GM08714 (cell line): ENCODE results near the gene SLC44A3.

Experiments
- H3K4me3 ChIP-seq: fragments of 200-500 bp; sonication (Bioruptor generic); 2 replicates; pipeline ENCODE4 v1.5.1; 2014; ENCODE audit warnings: mild to moderate bottlenecking, low read length, inconsistent platforms
- ZNF274 ChIP-seq: IDR thresholded peaks from 2 replicates; pipeline ENCODE4 v1.6.1; 2012; ENCODE audit warnings: mild to moderate bottlenecking, low read depth, low read length

Gene SLC44A3

GRCh38 chr1:94793296-94793656, 26.9 kb upstream of the SLC44A3 start:
- TF ChIP-seq ZNF274: no peak
- H3K4me3 ChIP-seq: no peak overlapping the region

GRCh38 chr1:94795434-94795833, 24.7 kb upstream of the SLC44A3 start:
- TF ChIP-seq ZNF274: no peak
- no peak overlapping the region for H3K4me3 ChIP-seq

GRCh38 chr1:94796266-94796665, 23.9 kb upstream of the SLC44A3 start:
- TF ChIP-seq ZNF274: no peak
- H3K4me3 ChIP-seq: no peak overlapping the region

- H3K4me3 ChIP-seq: no peak overlapping the region
- TF ChIP-seq ZNF274: no peak
Measured at GRCh38 chr1:94797291-94797690, 22.9 kb upstream of the SLC44A3 start.

- TF ChIP-seq ZNF274: no peak
- no peak overlapping the region for H3K4me3 ChIP-seq
Measured at GRCh38 chr1:94798054-94798453, 22.1 kb upstream of the SLC44A3 start.

- no peak for TF ChIP-seq ZNF274
- no peak overlapping the region for H3K4me3 ChIP-seq
Measured at GRCh38 chr1:94798462-94798861, 21.7 kb upstream of the SLC44A3 start.

GRCh38 chr1:94799206-94799605, 21.0 kb upstream of the SLC44A3 start:
- H3K4me3 ChIP-seq: no peak overlapping the region
- TF ChIP-seq ZNF274: no peak

- TF ChIP-seq ZNF274: no peak
- H3K4me3 ChIP-seq: no peak overlapping the region
Measured at GRCh38 chr1:94801919-94802546, 18.1 kb upstream of the SLC44A3 start.

- no peak for TF ChIP-seq ZNF274
- no peak overlapping the region for H3K4me3 ChIP-seq
Measured at GRCh38 chr1:94803106-94803505, 17.1 kb upstream of the SLC44A3 start.

GRCh38 chr1:94803517-94804441, 16.4 kb upstream of the SLC44A3 start:
- no peak overlapping the region for H3K4me3 ChIP-seq
- TF ChIP-seq ZNF274: no peak

GRCh38 chr1:94804442-94804837, 15.7 kb upstream of the SLC44A3 start:
- H3K4me3 ChIP-seq: no peak overlapping the region
- no peak for TF ChIP-seq ZNF274

- H3K4me3 ChIP-seq: no peak overlapping the region
- no peak for TF ChIP-seq ZNF274
Measured at GRCh38 chr1:94805912-94806311, 14.2 kb upstream of the SLC44A3 start.

- H3K4me3 ChIP-seq: no peak overlapping the region
- TF ChIP-seq ZNF274: no peak
Measured at GRCh38 chr1:94806441-94806871, 13.7 kb upstream of the SLC44A3 start.

GRCh38 chr1:94807742-94808491, 12.2 kb upstream of the SLC44A3 start:
- no peak for TF ChIP-seq ZNF274
- H3K4me3 ChIP-seq: no peak overlapping the region
